Measurements from ENCODE around the gene UPK1B. TPM values are rescaled to one million over a fixed set of nuclear protein-coding genes. Genes with fewer than 3 reads are reported as not detected.

The UPK1B gene
- total RNA-seq, 1 experiment from 2014 or later = 1.0 TPM

- H3K27me3 Mint-ChIP-seq (ENCODE audit: low read depth) = peaks cover 4% of the 10 kb centered on the region
- Histone ChIP-seq H3K4ac (ENCODE audit: low read depth, low read length) (no peak overlapping the region), H3K18ac (ENCODE audit: insufficient read length, low read depth, low read length) (no peak overlapping the region), H3K9ac (ENCODE audit: extremely low read depth, insufficient read length, low read length) (no peak overlapping the region), H4K8ac (replicated peaks; ENCODE audit: insufficient read length, low read depth, low read length) (no peak overlapping the region), H3K23me2 (ENCODE audit: insufficient read length, low read depth, low read length, poor library complexity, severe bottlenecking) (no peaks in the 10 kb centered on the region), H3K79me1 (ENCODE audit: insufficient read depth, low read depth, low read length, poor library complexity, severe bottlenecking) (no peaks in the 10 kb centered on the region), H2BK120ac (ENCODE audit: low read depth, low read length, poor library complexity, severe bottlenecking) (no peak overlapping the region), H3K56ac (ENCODE audit: insufficient read length, low read depth, low read length) (no peak overlapping the region), H3K4me2 (ENCODE audit: insufficient read depth, insufficient read length, low read length) (no peak overlapping the region), H2AFZ (ENCODE audit: low read length) (no peak overlapping the region), H3K9me3 (ENCODE audit: control insufficient read depth, low read depth, low read length) (peaks cover 9% of the 10 kb centered on the region), H2AK5ac (ENCODE audit: insufficient read length, low read length) (no peak overlapping the region), H3K23ac (ENCODE audit: insufficient read length, low read depth, low read length) (no peak overlapping the region), H2BK12ac (ENCODE audit: insufficient read length, low read depth, low read length) (no peak overlapping the region), H2BK20ac (ENCODE audit: low read depth, low read length, poor library complexity, severe bottlenecking) (no peak overlapping the region), H4K20me1 (ENCODE audit: control insufficient read depth, insufficient read depth, insufficient read length) (no peaks in the 10 kb centered on the region), H4K91ac (ENCODE audit: insufficient read length, low read depth, low read length) (no peak overlapping the region), H3K79me2 (ENCODE audit: insufficient read depth, low read length) (no peaks in the 10 kb centered on the region), H4K5ac (ENCODE audit: insufficient read length, low read depth, low read length) (no peak overlapping the region), H3K27me3 (ENCODE audit: insufficient read depth, low read length) (no peaks in the 10 kb centered on the region), H3T11ph (ENCODE audit: low read length) (no peak overlapping the region), H3K27ac (ENCODE audit: insufficient read length, low read depth, low read length) (no peak overlapping the region), H3K4me1 (ENCODE audit: insufficient read depth, low read length) (no peaks in the 10 kb centered on the region), H3K14ac (ENCODE audit: insufficient read depth, low read length) (no peak overlapping the region), H2BK5ac (ENCODE audit: insufficient read length, low read length) (no peak overlapping the region), H2BK15ac (ENCODE audit: low read depth, low read length) (no peak overlapping the region)
- H3K4me1 Mint-ChIP-seq = no peaks in the 10 kb centered on the region
- H3K4me3 Mint-ChIP-seq = no peak overlapping the region
- no CpG with 5 or more reads among the region's 1 CpG for WGBS (ENCODE audit: extremely low coverage, insufficient read length, low lambda C conversion rate)
- DNase-seq = no peak
- H3K36me3 Mint-ChIP-seq (ENCODE audit: insufficient read depth in 1 of 3, low read depth in 3 of 3) = peaks cover 12 to 35% (median 25%) of the 10 kb centered on the region in 3 experiments
- no peak overlapping the region for H3K27ac Mint-ChIP-seq
- no peak for TF ChIP-seq CTCF (conservative IDR thresholded peaks at IDR 0.05)
- H3K9me3 Mint-ChIP-seq = peaks cover 34 to 35% of the 10 kb centered on the region in 2 experiments
Observed at GRCh38 chr3:119160815-119161214, 12.6 kb upstream of the UPK1B start.
